Measurements from ENCODE around the gene COQ9. TPM values are rescaled to one million over a fixed set of nuclear protein-coding genes. Genes with fewer than 3 reads are reported as not detected.

The COQ9 gene
- total and polyA plus RNA-seq, 2 experiments from 2014 or later = 26.6 to 36.3 TPM

DNA sequence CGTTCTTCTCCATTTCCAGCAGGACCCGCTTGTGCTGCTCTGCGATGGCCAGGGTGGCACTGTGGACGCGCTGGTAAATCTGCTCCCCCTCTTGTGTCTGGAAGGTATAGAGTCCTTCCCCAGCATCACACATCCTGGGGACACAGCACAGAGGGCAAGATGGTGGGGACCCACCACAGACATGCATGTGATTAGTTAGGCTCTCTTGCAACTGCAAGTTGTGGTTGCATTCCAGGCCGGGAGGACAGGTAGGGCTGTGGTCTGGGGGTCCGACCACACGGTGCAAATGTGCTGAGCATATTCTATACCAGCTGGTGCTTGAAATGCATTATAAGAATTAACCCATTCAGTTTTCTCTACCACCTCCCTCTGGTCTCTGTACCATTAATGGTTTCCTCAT, 26.6 kb downstream of the COQ9 start (continued):
- TF ChIP-seq, protein P1, sequence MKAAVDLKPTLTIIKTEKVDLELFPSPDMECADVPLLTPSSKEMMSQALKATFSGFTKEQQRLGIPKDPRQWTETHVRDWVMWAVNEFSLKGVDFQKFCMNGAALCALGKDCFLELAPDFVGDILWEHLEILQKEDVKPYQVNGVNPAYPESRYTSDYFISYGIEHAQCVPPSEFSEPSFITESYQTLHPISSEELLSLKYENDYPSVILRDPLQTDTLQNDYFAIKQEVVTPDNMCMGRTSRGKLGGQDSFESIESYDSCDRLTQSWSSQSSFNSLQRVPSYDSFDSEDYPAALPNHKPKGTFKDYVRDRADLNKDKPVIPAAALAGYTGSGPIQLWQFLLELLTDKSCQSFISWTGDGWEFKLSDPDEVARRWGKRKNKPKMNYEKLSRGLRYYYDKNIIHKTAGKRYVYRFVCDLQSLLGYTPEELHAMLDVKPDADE (IDR thresholded peaks at IDR 0.05) = no peak
- TF ChIP-seq NANOG (IDR thresholded peaks at IDR 0.05; ENCODE audit: borderline replicate concordance) (no peak), EZH2 (IDR thresholded peaks at IDR 0.05; ENCODE audit: low read depth, unreplicated experiment) (no peak), JUNB (IDR thresholded peaks at IDR 0.05; ENCODE audit: unreplicated experiment) (no peak)
- TF ChIP-seq, protein P2, sequence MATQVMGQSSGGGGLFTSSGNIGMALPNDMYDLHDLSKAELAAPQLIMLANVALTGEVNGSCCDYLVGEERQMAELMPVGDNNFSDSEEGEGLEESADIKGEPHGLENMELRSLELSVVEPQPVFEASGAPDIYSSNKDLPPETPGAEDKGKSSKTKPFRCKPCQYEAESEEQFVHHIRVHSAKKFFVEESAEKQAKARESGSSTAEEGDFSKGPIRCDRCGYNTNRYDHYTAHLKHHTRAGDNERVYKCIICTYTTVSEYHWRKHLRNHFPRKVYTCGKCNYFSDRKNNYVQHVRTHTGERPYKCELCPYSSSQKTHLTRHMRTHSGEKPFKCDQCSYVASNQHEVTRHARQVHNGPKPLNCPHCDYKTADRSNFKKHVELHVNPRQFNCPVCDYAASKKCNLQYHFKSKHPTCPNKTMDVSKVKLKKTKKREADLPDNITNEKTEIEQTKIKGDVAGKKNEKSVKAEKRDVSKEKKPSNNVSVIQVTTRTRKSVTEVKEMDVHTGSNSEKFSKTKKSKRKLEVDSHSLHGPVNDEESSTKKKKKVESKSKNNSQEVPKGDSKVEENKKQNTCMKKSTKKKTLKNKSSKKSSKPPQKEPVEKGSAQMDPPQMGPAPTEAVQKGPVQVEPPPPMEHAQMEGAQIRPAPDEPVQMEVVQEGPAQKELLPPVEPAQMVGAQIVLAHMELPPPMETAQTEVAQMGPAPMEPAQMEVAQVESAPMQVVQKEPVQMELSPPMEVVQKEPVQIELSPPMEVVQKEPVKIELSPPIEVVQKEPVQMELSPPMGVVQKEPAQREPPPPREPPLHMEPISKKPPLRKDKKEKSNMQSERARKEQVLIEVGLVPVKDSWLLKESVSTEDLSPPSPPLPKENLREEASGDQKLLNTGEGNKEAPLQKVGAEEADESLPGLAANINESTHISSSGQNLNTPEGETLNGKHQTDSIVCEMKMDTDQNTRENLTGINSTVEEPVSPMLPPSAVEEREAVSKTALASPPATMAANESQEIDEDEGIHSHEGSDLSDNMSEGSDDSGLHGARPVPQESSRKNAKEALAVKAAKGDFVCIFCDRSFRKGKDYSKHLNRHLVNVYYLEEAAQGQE (IDR thresholded peaks at IDR 0.05; ENCODE audit: unreplicated experiment) = no peak

DNA sequence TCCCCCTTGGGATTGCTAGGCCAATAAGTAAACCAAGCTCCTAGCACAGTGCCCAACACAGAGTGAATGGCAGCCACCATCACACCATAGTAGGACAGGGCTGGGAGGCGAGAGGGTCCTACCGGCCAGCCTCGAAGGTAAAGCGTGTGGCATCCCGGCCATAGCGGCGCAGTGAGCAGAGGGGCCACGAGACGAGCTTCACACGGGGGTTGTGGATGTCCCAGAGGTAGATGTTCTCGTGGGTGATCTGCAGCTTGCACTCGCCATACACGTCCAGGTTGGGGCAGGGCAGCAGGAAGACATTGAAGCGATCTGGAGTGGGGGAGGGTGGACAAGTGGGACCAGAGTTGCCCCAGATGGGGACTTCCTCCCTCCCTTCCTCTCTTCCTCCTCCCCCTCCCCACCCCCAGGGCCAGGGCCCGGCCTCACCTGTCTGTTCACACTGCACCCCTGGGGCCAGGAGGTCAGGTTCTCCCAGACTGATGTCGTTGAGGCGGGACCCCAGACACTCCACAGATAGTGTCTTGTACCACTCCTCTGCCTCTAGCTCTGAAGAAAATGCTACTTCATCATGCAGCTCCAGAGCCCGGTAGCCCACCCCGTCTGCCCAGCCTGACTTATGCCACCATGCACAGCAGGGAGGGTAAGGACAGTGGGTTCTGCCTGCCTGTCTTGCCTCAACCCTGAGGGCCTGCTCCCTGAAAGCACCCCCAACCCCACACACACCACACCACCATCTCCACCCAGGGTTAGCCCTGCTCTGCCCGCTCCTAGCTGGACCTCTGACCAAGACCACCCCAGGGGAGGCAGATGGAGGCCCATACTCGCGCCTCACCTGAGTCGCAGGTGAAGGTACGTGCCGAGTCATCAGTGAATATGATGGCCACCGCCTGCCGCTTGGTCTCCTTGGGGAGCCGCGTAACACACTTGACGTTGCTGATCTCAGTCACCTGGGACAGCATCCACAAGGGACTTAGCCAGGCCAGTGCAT, 27.7 kb downstream of the COQ9 start:
- peak overlapping the region; percentile 77 for H3K4me2 ChIP-seq
- H3K4me1 ChIP-seq (ENCODE audit: insufficient read depth) = peaks cover 58% of the 10 kb centered on the region
- H3K27ac Mint-ChIP-seq = peak overlapping the region; percentile 91
- peak overlapping the region; percentile 41; the same call in 1 of the 2 replicates for H3K4me3 ChIP-seq
- H3K36me3 Mint-ChIP-seq (ENCODE audit: low read depth) = peaks cover 23% of the 10 kb centered on the region
- DNase-seq (ENCODE audit: low spot score) = no peak
- peaks cover 12% of the 10 kb centered on the region; the same call in 1 of the 2 replicates for H3K36me3 ChIP-seq (ENCODE audit: insufficient read depth)
- peak overlapping the region; percentile 66; the same call in 1 of the 2 replicates for H3K27ac ChIP-seq (ENCODE audit: low read depth)
- no peaks in the 10 kb centered on the region for H3K9me3 Mint-ChIP-seq
- H3K4me1 Mint-ChIP-seq = peaks cover 70% of the 10 kb centered on the region
- no peak for ATAC-seq
- H3K27me3 ChIP-seq (ENCODE audit: insufficient read depth) = peaks cover 7% of the 10 kb centered on the region; the same call in 1 of the 2 replicates
- H3F3A ChIP-seq (replicated peaks; ENCODE audit: low read depth) = peaks cover 12% of the 10 kb centered on the region; the same call in 1 of the 2 replicates
- H3K79me2 ChIP-seq (replicated peaks; ENCODE audit: insufficient read depth) = no peaks in the 10 kb centered on the region; the same call in 1 of the 2 replicates
- H3K9me2 ChIP-seq (ENCODE audit: insufficient read depth) = no peaks in the 10 kb centered on the region
- peaks cover 21% of the 10 kb centered on the region for H3K27me3 Mint-ChIP-seq (ENCODE audit: insufficient read depth, low read depth, poor library complexity)
- H2AFZ ChIP-seq = no peak overlapping the region
- peak overlapping the region; percentile 51 for H3K4me3 Mint-ChIP-seq
- 0 out of 2 replicates have a peak, but pooled peaks cover 3% of the 10 kb centered on the region for H4K20me1 ChIP-seq (replicated peaks; ENCODE audit: insufficient read depth)
- TF ChIP-seq JUNB (IDR thresholded peaks at IDR 0.05; ENCODE audit: unreplicated experiment) = no peak
- no peak for TF ChIP-seq EZH2 (IDR thresholded peaks at IDR 0.05; ENCODE audit: low read depth, unreplicated experiment)
- TF ChIP-seq CREB1 (CRISPR knock-in tag; IDR thresholded peaks at IDR 0.05; ENCODE audit: low read depth) = no peak
- TF ChIP-seq, protein P3, sequence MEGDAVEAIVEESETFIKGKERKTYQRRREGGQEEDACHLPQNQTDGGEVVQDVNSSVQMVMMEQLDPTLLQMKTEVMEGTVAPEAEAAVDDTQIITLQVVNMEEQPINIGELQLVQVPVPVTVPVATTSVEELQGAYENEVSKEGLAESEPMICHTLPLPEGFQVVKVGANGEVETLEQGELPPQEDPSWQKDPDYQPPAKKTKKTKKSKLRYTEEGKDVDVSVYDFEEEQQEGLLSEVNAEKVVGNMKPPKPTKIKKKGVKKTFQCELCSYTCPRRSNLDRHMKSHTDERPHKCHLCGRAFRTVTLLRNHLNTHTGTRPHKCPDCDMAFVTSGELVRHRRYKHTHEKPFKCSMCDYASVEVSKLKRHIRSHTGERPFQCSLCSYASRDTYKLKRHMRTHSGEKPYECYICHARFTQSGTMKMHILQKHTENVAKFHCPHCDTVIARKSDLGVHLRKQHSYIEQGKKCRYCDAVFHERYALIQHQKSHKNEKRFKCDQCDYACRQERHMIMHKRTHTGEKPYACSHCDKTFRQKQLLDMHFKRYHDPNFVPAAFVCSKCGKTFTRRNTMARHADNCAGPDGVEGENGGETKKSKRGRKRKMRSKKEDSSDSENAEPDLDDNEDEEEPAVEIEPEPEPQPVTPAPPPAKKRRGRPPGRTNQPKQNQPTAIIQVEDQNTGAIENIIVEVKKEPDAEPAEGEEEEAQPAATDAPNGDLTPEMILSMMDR (conservative IDR thresholded peaks at IDR 0.05; ENCODE audit: low read depth in 2 of 2) = no peak
- TF ChIP-seq, protein P4, sequence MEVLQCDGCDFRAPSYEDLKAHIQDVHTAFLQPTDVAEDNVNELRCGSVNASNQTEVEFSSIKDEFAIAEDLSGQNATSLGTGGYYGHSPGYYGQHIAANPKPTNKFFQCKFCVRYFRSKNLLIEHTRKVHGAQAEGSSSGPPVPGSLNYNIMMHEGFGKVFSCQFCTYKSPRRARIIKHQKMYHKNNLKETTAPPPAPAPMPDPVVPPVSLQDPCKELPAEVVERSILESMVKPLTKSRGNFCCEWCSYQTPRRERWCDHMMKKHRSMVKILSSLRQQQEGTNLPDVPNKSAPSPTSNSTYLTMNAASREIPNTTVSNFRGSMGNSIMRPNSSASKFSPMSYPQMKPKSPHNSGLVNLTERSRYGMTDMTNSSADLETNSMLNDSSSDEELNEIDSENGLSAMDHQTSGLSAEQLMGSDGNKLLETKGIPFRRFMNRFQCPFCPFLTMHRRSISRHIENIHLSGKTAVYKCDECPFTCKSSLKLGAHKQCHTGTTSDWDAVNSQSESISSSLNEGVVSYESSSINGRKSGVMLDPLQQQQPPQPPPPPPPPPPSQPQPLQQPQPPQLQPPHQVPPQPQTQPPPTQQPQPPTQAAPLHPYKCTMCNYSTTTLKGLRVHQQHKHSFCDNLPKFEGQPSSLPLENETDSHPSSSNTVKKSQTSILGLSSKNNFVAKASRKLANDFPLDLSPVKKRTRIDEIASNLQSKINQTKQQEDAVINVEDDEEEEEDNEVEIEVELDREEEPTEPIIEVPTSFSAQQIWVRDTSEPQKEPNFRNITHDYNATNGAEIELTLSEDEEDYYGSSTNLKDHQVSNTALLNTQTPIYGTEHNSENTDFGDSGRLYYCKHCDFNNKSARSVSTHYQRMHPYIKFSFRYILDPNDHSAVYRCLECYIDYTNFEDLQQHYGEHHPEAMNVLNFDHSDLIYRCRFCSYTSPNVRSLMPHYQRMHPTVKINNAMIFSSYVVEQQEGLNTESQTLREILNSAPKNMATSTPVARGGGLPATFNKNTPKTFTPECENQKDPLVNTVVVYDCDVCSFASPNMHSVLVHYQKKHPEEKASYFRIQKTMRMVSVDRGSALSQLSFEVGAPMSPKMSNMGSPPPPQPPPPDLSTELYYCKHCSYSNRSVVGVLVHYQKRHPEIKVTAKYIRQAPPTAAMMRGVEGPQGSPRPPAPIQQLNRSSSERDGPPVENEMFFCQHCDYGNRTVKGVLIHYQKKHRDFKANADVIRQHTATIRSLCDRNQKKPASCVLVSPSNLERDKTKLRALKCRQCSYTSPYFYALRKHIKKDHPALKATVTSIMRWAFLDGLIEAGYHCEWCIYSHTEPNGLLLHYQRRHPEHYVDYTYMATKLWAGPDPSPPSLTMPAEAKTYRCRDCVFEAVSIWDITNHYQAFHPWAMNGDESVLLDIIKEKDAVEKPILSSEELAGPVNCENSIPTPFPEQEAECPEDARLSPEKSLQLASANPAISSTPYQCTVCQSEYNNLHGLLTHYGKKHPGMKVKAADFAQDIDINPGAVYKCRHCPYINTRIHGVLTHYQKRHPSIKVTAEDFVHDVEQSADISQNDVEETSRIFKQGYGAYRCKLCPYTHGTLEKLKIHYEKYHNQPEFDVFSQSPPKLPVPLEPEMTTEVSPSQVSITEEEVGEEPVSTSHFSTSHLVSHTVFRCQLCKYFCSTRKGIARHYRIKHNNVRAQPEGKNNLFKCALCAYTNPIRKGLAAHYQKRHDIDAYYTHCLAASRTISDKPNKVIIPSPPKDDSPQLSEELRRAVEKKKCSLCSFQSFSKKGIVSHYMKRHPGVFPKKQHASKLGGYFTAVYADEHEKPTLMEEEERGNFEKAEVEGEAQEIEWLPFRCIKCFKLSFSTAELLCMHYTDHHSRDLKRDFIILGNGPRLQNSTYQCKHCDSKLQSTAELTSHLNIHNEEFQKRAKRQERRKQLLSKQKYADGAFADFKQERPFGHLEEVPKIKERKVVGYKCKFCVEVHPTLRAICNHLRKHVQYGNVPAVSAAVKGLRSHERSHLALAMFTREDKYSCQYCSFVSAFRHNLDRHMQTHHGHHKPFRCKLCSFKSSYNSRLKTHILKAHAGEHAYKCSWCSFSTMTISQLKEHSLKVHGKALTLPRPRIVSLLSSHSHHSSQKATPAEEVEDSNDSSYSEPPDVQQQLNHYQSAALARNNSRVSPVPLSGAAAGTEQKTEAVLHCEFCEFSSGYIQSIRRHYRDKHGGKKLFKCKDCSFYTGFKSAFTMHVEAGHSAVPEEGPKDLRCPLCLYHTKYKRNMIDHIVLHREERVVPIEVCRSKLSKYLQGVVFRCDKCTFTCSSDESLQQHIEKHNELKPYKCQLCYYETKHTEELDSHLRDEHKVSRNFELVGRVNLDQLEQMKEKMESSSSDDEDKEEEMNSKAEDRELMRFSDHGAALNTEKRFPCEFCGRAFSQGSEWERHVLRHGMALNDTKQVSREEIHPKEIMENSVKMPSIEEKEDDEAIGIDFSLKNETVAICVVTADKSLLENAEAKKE (CRISPR knock-in tag; IDR thresholded peaks at IDR 0.05) = no peak

Data from GM23338 (cell line).